Measurements from ENCODE around the gene SIGLEC11.

GRCh38 chr19:49985871-49986270 lies 24.9 kb upstream of the SIGLEC11 start:
- TF ChIP-seq CTCF (IDR thresholded peaks at IDR 0.05) (no peak), EZH2 (IDR thresholded peaks at IDR 0.05) (no peak), EZH2phosphoT487 (IDR thresholded peaks at IDR 0.05) (no peak)
